HUES6 (cell line): ENCODE data around the gene ADIPOQ.
A peak's percentile ranks its signal among the peaks of the same experiment; 100 is the strongest.
"Not testable (repeated sequence)": the region's sequence is repeated elsewhere in the genome, so short reads cannot be mapped to it uniquely, and the experiment has no call there.

Source experiments
- H3K27ac ChIP-seq: 2 replicates; pipeline ENCODE4 v1.7.0; 2013; ENCODE audit warnings: low read depth, mild to moderate bottlenecking, low read length, inconsistent platforms
- H3K27me3 ChIP-seq: 2 replicates; pipeline ENCODE4 v1.6.1; 2013; ENCODE audit warnings: low read length; ENCODE audit not compliant: control insufficient read depth, insufficient read depth
- H3K36me3 ChIP-seq: 2 replicates; pipeline ENCODE4 v1.6.1; 2013; ENCODE audit warnings: low read length; ENCODE audit not compliant: control insufficient read depth, insufficient read depth
- H3K4me1 ChIP-seq: 2 replicates; pipeline ENCODE4 v1.6.1; 2013; ENCODE audit warnings: low read length; ENCODE audit not compliant: control insufficient read depth, insufficient read depth
- H3K4me3 ChIP-seq: 2 replicates; pipeline ENCODE4 v1.5.1; 2013; ENCODE audit warnings: low read depth, low read length
- H3K9ac ChIP-seq: one replicate; pipeline ENCODE4 v1.6.1; 2013; ENCODE audit warnings: mild to moderate bottlenecking, low read length
- H3K9me3 ChIP-seq: 2 replicates; pipeline ENCODE4 v1.6.1; 2013; ENCODE audit warnings: low read depth, low read length; ENCODE audit not compliant: control insufficient read depth, insufficient read depth

Gene ADIPOQ

GRCh38 chr3:186888569-186888968 lies 46.1 kb downstream of the ADIPOQ start:
- Histone ChIP-seq H3K9ac (no peak overlapping the region), H3K9me3 (no peaks in the 10 kb centered on the region; the same call in 1 of the 2 replicates), H3K4me1 (peaks cover 30% of the 10 kb centered on the region), H3K36me3 (no peaks in the 10 kb centered on the region), H3K27ac (no peak overlapping the region), H3K4me3 (no peak overlapping the region), H3K27me3 (no peaks in the 10 kb centered on the region)

- not testable (repeated sequence) for H3K4me3 ChIP-seq, H3K27ac ChIP-seq, H3K9ac ChIP-seq, H3K27me3 ChIP-seq, H3K9me3 ChIP-seq, H3K36me3 ChIP-seq
- peaks cover 37% of the 10 kb centered on the region for H3K4me1 ChIP-seq
These were observed 47.2 kb downstream of the ADIPOQ start for GRCh38 chr3:186889698-186890097.

GRCh38 chr3:186890911-186891310 lies 48.4 kb downstream of the ADIPOQ start:
- Histone ChIP-seq H3K9me3 (peaks cover 17% of the 10 kb centered on the region), H3K27me3 (no peaks in the 10 kb centered on the region), H3K4me3 (no peak overlapping the region), H3K4me1 (peaks cover 36% of the 10 kb centered on the region), H3K9ac (no peak overlapping the region), H3K36me3 (no peaks in the 10 kb centered on the region), H3K27ac (no peak overlapping the region)

DNA sequence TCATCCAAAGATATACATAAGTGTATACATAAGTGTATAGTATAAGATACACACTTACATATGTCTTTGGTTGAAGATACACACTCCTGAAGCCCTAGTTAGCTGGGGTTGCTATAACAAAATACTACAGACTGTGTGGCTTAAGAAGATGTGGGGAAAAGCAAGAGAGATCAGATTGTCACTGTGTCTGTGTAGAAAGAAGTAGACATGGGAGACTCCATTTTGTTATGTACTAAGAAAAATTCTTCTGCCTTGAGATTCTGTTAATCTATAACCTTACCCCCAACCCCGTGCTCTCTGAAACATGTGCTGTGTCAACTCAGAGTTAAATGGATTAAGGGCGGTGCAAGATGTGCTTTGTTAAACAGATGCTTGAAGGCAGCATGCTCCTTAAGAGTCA lies 50.6 kb downstream of the ADIPOQ start:
- Histone ChIP-seq H3K27ac (peak overlapping the region; percentile 62; the same call in 1 of the 2 replicates), H3K4me1 (peaks cover 35% of the 10 kb centered on the region), H3K9ac (peak overlapping the region; percentile 23), H3K9me3 (peaks cover 20% of the 10 kb centered on the region)
- not testable (repeated sequence) for H3K36me3 ChIP-seq, H3K4me3 ChIP-seq, H3K27me3 ChIP-seq

DNA sequence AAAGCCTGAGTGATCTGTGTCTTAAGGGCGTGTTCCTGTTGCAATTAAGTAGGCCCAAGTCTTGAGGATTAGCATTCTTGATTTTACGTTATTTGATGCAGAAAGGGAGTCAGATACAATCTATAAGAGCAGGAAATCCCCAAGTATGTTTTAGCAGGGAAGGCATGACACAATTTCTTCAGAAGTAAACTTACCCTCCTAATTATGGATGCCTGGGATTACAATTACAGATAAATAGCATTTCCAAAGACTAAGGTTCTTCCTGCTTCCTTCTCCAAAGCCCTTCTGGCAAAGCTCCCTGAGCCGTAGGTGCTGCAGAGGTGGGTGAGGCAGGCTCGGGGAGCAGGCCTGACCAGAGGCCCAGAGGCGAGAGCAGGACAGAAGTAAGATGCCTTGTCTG lies 52.9 kb downstream of the ADIPOQ start:
- peak overlapping the region; percentile 15 for H3K9ac ChIP-seq
- H3K27me3 ChIP-seq, result no peaks in the 10 kb centered on the region
- no peaks in the 10 kb centered on the region for H3K36me3 ChIP-seq
- H3K9me3 ChIP-seq, result peaks cover 22% of the 10 kb centered on the region
- H3K4me3 ChIP-seq, result no peak overlapping the region
- peaks cover 24% of the 10 kb centered on the region for H3K4me1 ChIP-seq
- H3K27ac ChIP-seq, result no peak overlapping the region

DNA sequence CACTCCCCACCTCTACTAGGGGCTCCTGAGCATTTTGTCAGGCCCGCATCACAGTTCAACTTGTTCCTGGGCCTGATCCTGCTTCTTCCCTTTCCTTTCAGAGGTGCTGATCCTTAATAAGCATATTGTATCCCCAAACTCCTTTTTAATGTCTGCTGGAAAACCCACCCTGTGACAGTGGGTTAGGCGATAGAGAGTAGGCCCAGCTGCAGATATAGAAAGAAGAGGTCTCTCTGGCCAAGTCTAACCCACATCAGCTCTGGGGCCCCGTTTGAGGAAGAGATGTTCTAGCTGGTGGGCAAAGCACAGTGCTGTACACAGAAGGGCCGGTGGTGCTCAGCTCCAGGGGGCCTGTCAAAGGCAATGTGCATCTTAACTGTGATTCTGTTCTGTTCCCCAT lies 53.5 kb downstream of the ADIPOQ start:
- H3K27ac ChIP-seq, result no peak overlapping the region
- H3K36me3 ChIP-seq, result no peaks in the 10 kb centered on the region
- no peaks in the 10 kb centered on the region for H3K27me3 ChIP-seq
- H3K4me3 ChIP-seq, result no peak overlapping the region
- H3K9ac ChIP-seq, result no peak overlapping the region
- peaks cover 24% of the 10 kb centered on the region for H3K4me1 ChIP-seq
- H3K9me3 ChIP-seq, result peaks cover 22% of the 10 kb centered on the region

DNA sequence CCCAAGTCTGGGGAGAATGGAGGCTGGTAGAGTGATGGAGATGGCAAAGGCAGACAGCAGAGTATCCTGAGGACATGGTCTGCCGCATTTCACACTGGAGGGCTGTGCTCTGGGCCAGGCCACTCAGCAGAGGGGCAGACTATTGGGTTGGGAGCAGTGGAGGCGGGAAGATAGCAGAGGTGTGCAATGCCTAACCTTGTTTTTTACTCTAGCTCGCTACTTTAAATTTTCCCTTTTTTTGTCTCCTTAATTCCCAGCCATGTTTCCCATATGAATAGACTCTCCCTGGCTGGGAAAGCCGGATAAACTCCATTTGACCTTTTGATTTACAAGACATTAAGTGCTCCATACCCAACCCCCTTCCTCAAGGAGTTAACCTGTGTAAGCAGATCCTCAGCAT lies 54.4 kb downstream of the ADIPOQ start:
- Histone ChIP-seq H3K4me1 (peaks cover 24% of the 10 kb centered on the region), H3K9ac (no peak overlapping the region), H3K27me3 (no peaks in the 10 kb centered on the region), H3K36me3 (no peaks in the 10 kb centered on the region), H3K9me3 (peaks cover 22% of the 10 kb centered on the region), H3K4me3 (no peak overlapping the region; the same call in 1 of the 2 replicates), H3K27ac (no peak overlapping the region)

DNA sequence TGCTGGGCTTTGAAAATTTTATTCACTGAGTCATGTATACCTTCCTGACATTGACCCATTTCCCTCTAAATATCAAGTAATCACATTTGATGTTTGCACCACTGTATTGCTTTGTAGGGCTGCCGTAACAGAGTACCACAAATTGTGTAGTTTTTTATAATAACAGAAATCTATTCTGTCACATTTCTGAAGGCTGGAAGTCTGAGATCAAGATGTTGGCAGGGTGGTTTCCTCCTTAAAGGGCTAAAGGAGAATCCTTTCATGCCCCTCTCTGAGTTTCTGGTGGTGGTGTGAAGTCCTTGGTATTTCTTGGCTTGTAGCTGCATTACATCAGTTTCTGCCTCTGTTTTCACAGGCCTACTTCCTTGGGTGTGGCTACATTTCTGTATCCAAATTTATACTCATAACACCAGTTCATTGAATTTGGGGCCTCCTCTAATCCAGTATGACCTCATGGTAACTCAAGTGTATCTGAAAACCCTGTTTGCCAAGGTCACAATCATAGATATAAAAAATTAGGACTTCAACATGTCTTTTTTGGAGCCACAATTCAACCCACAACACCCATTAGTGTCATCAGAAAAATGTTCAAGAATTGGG lies 58.7 kb downstream of the ADIPOQ start:
- H3K9ac ChIP-seq, result no peak overlapping the region

DNA sequence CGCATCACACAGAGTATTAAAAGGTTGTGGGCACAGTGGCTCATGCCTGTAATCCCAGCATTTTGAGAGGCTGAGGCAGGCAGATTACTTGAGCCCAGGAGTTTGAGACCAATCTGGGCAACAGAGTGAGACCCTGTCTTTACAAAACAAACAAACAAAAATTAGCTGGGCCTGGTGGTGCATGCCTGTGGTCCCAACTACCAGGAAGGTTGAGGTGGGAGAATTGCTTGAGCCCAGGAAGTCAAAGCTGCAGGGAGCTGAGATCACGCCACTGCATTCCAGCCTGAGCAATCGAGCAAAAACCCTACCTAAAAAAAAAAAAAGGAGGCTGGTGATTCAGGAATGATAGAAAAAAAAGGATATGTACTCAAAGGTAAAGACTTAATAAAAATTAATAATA lies 59.6 kb downstream of the ADIPOQ start:
- H3K36me3 ChIP-seq, result no peaks in the 10 kb centered on the region
- H3K27ac ChIP-seq, result no peak overlapping the region
- H3K4me3 ChIP-seq, result no peak overlapping the region
- no peaks in the 10 kb centered on the region for H3K27me3 ChIP-seq
- no peak overlapping the region for H3K9ac ChIP-seq
- H3K9me3 ChIP-seq, result peaks cover 16% of the 10 kb centered on the region
- peaks cover 6% of the 10 kb centered on the region for H3K4me1 ChIP-seq

More for the DNA sequence above, 58.7 kb downstream of the ADIPOQ start:
- no peak overlapping the region for H3K4me3 ChIP-seq
- peaks cover 16% of the 10 kb centered on the region for H3K9me3 ChIP-seq
- no peaks in the 10 kb centered on the region for H3K27me3 ChIP-seq
- no peaks in the 10 kb centered on the region for H3K36me3 ChIP-seq
- peaks cover 12% of the 10 kb centered on the region for H3K4me1 ChIP-seq
- no peak overlapping the region for H3K27ac ChIP-seq

DNA sequence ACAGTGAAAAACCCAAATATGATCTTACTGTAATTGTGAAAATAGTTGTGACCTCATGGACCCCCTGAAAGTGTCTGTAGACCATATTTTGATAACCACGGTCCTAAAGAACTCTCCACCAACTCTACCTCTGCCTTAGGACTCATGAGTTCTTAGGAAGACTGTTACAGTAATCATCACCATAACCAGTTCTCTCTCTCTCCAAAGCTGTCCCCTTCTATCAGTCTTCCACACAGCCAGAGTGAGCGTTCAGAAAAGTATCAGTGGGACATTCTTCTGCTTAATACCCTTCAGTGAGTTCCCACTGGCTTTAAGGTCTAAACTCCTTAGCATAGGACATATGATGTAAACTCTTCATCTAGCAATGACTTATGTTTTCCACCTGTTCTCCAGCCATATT lies 60.2 kb downstream of the ADIPOQ start:
- Histone ChIP-seq H3K9ac (no peak overlapping the region), H3K36me3 (no peaks in the 10 kb centered on the region), H3K4me1 (peaks cover 4% of the 10 kb centered on the region), H3K27ac (no peak overlapping the region), H3K4me3 (no peak overlapping the region), H3K9me3 (peaks cover 16% of the 10 kb centered on the region), H3K27me3 (no peaks in the 10 kb centered on the region)

- not testable (repeated sequence) for H3K27me3 ChIP-seq
These were observed 61.2 kb downstream of the ADIPOQ start for GRCh38 chr3:186903676-186904075.

More at GRCh38 chr3:186903676-186904075, 61.2 kb downstream of the ADIPOQ start:
- peaks cover 14% of the 10 kb centered on the region; the same call in 1 of the 2 replicates for H3K9me3 ChIP-seq
- H3K4me3 ChIP-seq, H3K9ac ChIP-seq, H3K4me1 ChIP-seq, H3K36me3 ChIP-seq, H3K27ac ChIP-seq: not testable (repeated sequence)
